Epithelial cell of prostate (primary cell): ENCODE data around the gene ATXN7.

ENCODE experiments used
- DNase-seq: peaks from one replicate; pipeline ENCODE4 v3.0.0-alpha.2; 2011; ENCODE audit warnings: low read depth, low spot score
- H3K27ac ChIP-seq: fragments of 450-650 bp; 2 replicates; pipeline ENCODE4 v1.5.1; 2017; ENCODE audit warnings: mild to moderate bottlenecking

ATXN7 gene

DNA sequence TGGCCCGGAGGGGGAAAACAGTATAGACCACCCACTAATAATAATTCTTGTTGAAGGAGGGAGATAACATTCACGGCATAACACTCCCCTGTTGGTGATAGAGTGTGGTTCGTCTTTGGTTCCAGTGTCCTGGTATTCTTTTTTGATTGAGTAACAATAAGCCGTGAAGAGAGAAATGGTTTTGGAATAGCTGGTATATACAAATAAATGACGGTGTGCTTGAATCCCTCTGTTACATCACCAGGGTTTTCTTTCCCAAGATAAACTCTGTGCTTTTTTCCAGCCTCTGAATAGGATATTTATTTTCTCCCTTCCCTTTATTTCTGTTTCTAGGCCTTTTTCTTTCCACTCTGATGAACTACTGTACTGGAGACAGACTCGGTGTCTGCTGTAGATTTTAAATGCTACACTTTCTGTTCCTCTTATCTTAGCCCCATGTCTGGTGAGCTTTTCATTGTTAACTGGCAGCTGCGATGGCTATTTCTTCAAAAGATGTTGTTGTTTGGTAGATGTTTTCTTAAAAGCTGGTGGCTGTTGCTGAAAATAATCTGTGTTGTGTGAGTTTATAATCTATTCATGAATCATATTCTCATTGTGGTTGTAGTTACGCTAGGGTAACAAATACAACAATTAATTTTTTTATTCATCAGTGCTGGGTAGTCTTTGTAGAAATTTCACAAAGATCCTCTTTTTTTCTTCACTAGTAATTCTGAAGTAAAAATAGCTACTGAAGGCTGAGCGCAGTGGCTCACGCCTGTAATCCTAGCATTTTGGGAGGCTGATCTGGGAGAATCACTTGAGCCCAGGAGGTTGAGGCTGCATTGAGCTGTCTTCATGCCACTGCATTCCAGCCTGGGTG lies 64.0 kb downstream of the ATXN7 start:
- H3K27ac ChIP-seq = no peak overlapping the region
- no peak for DNase-seq

DNA sequence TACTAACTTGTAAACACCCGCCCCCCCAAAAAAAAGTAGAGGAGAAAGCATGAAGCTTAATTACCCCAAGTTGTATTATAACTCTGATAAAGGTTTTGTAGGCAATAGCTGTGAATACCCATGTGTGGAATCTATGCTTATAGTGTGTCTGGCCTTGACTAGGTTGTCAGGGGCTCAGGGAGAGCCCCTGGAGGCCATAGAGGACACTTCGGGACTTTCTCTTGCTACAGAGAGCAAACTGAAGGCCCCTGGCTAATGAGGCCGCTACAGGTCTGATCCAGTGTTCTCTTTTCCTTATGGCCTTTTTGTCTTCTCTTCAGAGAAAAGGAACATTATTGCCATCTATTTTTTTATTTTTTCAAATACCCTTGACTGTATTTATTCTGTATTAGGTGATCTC lies 67.6 kb downstream of the ATXN7 start:
- DNase-seq = no peak
- H3K27ac ChIP-seq = no peak overlapping the region

DNA sequence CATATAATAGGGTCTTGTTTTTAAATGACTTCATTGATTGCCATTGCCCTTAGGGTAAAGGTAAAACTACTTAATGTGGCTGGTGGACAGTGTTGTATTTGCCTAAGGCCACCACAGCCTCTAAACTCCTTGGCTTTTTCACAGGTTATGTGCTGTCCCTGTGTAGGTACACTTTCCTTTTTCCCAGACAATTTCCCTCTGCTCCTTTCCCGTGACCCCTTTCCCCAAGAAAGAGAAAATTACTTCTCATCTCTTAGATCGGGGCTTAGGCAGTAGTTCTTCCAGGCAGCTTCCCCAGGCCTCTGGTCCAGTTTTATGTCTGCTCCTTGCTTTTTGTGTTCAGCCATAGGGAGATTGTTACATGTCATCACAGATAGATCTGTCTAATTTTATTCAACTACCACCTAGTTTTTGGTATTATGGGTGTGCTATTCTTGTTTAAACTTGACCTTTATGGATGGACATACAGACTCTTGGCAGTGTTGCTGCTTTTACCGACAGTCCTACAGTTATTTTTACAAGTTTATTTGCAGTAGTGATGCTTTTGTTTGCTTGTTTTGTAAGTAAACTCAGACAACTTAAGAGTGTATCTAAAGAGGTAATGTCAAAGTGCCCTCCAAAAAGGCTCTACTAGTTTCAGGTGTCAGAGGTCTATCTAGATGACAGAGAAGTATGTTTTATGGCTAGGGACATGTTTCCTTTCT lies 69.0 kb downstream of the ATXN7 start:
- DNase-seq = no peak
- no peak overlapping the region for H3K27ac ChIP-seq

DNA sequence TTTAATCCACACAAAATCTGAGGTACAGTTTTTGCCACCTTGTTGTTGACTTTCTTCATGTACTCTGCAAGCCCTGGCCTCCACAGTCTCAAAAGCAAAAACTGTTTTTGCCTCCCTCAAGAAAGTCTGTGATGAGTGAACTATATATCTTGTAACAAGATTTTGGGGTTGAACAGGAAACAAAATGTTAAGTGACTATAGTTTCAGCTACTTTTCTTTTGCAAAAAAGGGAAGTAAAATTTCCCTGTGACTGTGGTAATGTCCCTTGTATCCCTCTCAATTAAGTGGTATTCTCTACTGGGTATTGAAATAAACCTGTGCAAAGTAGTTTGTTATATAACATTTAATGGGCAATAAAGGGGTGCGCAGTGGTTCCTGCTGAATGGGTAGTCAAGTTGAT lies 69.8 kb downstream of the ATXN7 start:
- DNase-seq = no peak
- H3K27ac ChIP-seq = no peak overlapping the region

DNA sequence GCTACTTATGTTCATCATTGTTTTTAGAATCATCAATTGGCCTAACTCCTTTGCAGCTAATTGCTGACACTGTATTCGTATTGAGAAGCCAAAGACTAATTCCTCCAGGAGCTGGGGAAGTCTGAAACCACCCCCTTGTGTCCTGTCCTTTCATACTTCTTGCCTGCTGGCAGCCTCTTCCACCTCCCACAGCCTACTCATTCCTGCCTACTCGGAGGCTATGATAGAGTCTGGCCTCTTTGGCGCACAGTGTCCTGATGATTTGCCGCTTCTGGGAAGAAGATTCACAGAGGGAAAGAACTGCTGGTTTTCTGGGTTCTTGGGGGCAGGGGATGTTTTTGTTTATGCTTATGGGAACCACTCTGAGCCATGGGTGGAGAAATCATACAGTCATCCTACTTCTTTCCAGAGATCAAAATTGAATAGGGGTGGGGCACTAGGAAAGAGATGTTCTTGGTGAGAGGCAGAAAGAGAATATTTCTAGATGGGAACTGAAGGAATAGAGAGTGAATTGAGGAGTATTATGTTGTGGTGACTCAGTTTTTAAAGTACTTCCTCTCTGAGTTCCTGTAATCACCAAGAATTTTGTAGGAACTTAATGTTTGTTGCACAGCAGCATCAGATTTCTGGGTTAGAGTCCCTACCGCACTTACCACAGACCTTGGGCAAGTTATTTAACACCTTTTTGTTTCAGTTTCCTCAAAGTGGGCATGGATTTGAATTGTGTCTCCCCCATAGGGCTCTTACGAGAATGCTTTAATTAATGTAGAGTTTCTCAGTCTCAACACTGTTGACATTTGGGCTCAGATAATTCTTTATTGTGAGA lies 70.6 kb downstream of the ATXN7 start:
- no peak overlapping the region for H3K27ac ChIP-seq
- no peak for DNase-seq

DNA sequence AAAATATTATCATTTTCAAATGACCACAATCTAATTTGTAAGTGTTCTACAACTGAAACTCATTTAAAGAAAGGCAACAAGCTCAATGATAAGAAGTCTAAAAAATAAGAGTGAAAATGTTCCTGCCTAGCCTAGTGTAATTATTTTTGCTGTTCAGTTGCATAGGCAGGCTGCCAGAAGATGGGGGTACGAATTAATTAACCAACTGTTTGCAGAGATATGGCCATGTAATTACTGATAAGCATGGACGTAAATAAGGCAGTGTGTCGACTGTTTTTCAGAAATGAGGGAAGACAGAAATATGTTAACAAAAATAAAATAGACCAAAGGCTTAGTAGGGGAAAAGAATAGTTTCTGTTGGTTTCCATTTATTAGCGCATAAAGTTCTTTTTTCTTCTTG lies 73.3 kb downstream of the ATXN7 start:
- H3K27ac ChIP-seq = no peak overlapping the region
- DNase-seq = no peak

DNA sequence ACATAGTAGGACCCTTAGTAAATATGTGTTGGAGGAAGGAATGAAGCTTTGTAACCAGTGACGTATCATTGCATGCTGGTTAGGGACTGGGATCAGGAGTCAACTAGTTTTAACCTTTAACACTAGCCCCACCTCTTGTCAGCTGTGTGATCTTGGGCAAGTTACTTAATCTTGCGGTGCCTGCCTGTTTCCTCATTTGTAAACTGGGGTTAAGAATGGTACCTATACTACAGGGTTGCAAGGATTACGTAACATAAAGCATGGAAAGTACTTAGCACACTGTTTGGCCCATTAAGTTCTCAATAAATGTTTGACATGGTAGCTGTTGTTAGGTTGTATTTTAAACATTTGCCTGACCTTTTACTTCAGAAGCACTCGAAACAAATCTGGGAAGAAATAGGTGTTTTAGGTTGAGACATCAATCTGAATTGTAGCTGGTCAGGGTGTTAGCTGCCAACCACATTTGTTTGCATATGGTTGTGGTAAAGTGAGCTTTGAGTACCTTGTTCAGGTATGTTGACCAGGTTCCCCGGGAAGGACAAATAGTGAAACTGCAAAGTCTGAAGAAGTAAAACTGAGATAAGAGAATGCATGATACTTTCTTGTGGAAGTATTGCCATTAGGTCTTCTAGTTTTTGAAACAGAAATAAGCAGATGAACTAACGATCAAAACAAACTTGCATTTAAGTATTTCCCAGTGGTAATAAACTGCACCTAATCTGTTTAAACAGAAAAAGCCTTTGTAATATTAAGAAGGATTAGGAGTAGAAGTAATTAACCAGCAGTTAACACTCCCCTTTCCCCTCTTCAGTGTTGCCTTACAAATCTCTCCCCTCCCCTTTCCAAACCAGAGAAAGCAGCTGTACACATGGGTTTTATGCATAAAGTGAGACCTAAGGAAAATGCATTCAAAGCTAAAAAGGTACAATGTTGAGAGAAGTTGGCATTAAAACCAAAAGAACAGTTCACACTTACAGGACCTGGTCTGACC lies 74.3 kb downstream of the ATXN7 start:
- DNase-seq = peak; percentile 61
- H3K27ac ChIP-seq = peak overlapping the region; percentile 10

DNA sequence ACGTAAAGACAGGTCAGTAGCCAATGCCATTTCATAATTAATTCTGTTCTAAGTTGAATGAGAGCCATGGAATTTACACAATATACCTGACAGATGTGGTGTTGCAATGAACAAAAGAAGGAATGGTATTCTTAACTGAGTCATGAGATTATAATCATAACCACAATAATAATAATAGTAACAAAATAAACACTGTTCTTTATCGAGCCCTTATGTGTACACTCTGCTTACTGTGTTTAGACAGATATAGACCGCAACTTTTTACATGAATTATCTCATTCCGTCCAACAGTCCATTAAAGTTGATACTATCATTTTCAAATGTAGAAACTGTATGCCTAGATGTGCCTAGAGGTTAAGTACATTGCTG lies 76.7 kb downstream of the ATXN7 start:
- peak; percentile 70 for DNase-seq
- H3K27ac ChIP-seq = peak overlapping the region; percentile 23

DNA sequence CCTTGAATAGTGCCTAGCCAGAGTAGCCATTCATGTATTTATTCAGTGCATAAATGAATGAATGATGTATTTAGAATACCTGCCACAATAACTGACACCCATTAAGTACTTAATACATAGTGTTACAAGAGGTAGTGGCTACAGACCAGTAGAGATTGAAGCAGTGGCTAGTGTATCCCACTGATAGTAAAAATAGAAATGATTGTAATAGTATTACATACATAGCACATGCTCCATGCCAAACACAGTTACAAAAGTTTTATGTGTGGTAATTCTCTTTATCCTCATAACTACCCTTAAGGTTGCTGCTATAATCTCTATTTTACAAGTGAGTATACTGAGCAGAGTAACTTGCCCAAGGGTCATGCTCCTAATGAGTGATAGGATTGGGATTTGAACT lies 78.9 kb downstream of the ATXN7 start:
- no peak for DNase-seq
- H3K27ac ChIP-seq = no peak overlapping the region

DNA sequence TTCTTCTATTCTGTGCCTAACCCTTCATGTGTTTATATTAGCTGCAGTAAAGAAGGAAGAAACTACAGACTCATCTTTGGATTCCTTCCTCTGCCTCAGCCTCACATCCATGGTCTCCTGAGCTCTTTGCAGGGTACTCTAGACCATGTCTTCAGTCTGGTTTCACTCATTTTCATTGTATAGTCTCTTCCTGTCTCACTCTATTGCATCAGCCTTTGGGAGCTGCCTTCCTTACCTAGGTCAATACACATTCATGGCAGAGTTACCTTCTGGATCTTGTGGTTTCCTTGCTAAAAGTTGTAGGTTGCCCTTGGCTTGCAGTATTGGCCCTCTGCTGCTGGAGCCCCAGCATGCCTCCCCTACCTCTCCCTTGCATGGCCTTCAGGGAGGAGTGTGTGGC lies 80.0 kb downstream of the ATXN7 start:
- no peak for DNase-seq
- no peak overlapping the region for H3K27ac ChIP-seq

DNA sequence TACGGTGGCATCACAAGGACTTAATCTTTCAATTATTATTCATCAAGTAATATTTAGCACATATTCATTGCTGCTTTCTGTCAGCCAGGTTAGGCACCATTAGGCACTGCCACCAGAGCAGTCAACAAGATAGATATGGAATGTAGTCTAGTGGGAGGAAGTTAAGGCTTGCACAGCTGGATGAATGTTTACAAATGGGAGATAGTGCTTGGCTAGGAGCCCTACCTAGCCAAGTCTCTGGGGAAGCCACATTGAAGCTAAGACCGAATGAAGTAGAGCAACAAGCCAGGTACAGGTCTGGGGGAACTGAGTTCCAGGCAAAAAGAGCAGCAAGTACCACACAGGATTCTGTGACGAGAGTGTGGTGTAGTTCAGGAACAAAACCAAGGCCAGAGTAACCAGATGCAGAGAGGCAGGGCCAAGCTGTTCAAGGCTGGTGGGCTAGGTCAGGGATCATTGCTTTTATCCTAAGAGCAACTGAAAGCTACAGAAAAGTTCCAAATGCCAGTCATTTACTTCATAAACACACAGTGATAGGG lies 82.0 kb downstream of the ATXN7 start:
- no peak overlapping the region for H3K27ac ChIP-seq
- DNase-seq = no peak

DNA sequence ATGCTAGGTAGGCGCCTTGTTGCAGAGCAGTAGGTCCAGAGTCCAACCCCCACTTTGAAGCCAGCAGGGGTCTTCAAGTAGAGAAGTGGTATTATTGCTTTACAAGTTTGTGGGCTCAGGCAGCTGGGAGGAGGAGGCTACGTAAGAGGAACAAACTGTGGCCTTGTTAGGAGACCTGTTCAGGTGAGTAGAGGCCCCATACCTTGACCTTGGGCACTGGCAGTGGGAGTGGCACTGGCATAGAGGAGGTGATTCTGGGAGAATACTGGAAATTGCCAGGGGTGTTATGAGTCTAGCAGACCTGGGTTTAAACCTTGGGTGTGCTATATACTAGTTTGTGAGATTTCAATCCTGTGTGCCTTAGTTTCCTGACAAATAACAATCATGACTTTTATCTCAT lies 83.1 kb downstream of the ATXN7 start:
- no peak for DNase-seq
- H3K27ac ChIP-seq = no peak overlapping the region

DNA sequence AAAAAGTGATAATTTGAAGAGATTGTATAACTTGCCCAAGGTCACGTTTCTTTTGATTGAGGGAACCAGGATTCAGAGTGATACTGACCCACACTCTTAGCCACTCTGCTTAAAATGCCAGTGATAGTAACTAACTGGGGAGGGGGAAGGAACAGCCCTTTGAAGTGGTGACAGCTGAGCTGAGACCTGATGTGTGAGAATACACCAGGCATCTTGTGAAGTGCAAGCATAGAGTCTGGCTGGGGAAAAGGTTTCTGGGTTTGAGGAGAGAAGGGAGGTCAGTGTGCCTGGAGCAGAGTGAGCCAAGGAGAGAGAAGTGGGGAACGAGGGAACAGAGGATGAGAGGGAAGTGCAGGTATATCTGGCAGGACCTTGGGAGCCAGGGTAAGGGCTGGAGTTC lies 83.9 kb downstream of the ATXN7 start:
- no peak overlapping the region for H3K27ac ChIP-seq

DNA sequence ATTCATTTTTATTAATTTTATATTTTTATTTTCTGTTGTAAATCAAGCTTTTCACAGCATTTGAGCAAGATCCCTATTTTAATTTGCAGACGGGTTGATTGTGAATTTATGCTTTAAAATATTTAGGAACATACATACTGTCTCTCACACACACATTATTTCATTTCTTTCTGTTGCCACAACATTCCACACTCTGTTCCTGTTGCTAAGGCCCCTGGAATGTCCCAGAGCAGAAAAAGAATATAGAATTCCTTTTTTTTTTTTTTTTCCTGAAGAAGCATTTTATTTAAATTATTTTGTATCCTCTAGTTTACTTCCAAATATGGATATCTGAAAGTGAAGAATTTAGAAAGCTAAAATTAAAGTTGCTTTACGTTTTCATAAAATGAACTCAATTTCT lies 85.3 kb downstream of the ATXN7 start:
- no peak for DNase-seq
- no peak overlapping the region for H3K27ac ChIP-seq

More for the DNA sequence above, 83.9 kb downstream of the ATXN7 start:
- no peak for DNase-seq

DNA sequence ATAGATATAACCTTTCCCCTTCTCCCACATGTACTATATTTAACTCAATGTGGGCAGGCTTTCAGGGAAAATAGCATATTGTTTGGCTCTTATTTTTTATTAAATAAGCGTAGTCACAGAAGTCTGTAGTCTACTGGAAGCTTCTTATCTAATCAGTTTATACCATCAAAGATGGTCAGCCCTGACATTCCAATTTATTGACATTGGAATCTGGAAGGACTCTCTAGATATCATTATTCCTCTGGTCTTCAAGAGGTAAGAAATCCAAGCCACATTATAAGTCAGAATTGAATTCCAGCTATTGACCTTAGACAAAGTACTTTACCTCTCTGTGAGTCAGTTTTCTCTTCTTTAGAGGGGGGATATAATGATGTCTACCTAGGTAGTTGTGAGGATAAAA lies 87.0 kb downstream of the ATXN7 start:
- DNase-seq = no peak
- H3K27ac ChIP-seq = no peak overlapping the region

DNA sequence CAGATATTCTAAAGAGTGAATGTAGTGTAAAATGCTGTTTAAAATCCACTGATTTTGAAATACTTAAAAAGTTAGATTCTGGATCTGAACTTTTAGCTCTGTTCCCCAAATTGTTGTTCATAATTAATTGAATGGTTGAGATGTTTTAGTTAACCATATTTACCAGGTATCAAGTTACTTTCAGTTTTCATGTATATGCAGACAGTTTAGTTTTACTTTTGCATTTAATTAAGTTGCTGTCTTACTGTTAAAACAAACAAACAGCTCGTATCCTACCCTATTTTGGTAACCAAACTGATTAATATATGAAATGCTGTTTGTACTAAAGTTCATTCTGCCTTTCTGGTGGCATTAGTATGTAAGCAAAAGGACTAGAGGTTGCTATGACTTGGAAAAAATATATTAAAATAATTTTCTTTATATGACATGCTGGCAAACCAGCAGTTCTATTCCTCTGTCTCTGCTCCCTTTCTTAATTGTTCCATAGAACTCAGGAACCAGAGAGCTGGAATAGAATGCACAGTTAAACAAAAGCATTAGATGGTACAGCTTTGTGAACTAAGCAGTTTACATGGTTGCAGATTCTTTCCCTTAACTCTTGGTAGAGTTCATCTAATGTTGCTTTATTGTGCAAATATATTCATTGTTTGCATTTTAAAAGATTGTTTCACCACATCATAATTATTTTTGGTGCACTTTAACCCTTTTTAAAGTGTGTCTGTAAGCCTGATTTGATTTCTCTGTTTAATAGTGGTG lies 88.0 kb downstream of the ATXN7 start:
- no peak for DNase-seq
- no peak overlapping the region for H3K27ac ChIP-seq

DNA sequence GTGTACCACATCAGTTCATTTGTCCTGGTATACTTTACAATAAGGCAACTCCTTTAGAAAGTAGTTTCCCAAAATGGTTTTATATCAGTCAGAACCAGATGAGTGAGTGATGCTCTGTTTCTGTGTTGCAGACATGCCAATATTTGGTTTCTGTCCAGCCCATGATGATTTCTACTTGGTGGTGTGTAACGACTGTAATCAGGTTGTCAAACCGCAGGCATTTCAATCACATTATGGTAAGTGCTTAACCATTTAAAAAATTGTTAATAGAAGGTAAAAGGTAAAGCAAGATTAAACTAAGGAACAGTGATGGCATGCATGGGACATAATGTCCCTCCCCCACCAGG lies 88.6 kb downstream of the ATXN7 start:
- DNase-seq = no peak
- H3K27ac ChIP-seq = no peak overlapping the region

DNA sequence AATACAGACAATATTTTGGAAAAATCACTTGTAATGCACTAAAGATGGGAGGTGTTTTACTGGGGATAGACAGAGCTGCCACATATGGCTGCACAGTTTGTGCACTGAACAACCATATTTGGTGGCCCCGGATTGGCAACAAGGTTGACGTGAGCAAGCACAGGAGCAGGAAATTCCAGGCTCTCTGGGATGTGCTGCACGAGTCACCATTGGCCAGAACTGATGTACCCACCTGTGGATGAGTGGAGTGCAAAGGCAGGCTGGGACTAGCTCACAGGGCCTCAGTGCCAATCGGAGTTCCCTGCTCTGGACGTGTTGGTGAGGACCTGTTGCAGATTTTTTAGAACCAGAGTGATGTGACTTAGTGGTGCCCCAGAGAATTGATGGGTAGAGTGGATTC lies 90.5 kb downstream of the ATXN7 start:
- peak; percentile 69 for DNase-seq
- peak overlapping the region; percentile 57 for H3K27ac ChIP-seq

DNA sequence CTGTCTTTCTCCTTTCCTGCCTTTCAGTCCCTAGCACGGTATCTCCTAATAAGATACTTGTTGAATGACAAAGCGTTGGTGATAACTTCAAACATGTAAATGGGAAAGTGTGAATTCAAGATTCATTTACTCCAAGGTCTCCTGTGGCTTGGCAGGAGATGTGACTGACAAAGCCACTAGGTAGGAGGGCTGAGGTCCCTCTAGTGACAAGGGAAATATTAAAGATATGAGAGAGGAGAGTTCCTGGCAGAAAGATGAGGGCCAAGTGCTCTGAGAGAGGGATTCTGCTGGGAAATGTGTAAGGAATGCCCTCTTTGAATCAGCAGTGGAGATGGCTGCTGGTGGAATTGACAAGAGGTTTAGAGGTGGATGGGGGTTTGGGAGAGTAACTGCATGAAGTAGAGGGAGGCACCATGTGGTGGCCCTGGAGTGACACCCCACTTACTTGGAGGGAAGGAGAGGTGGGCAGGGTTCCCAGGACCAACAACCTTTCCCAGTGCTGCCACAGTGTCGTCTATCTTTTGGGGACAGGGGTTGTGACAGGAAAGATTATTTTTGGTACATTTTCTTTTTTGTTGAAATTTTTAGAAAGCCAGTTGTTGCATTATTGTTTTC lies 91.5 kb downstream of the ATXN7 start:
- no peak for DNase-seq

More for the DNA sequence above, 91.5 kb downstream of the ATXN7 start:
- no peak overlapping the region for H3K27ac ChIP-seq
